CD4-positive, alpha-beta T cell treated with Interleukin-21 for 1 hour (primary cell): ENCODE results near the gene BICDL2.

Source experiments
- DNase-seq: peaks from one replicate; pipeline ENCODE4 v3.0.0-alpha.2; 2020

BICDL2 gene

GRCh38 chr16:3023415-3023668 lies 13.4 kb downstream of the BICDL2 start:
- no peak for DNase-seq

- no peak for DNase-seq
Measured at GRCh38 chr16:3022684-3023414, 13.9 kb downstream of the BICDL2 start.

- DNase-seq, result peak; percentile 68
Measured at GRCh38 chr16:3022208-3022683, 14.5 kb downstream of the BICDL2 start.

- peak; percentile 66 for DNase-seq
Measured at GRCh38 chr16:3021449-3022207, 15.1 kb downstream of the BICDL2 start.

- DNase-seq, result peak; percentile 71
Measured at GRCh38 chr16:3020604-3021448, 15.9 kb downstream of the BICDL2 start.

GRCh38 chr16:3020247-3020603 lies 16.5 kb downstream of the BICDL2 start, which contains the start of gene TNFRSF12A:
Gene TNFRSF12A, plus strand, starts transcription at chr16:3020368. Its CDS starts 30 bp downstream, at chr16:3020398.
- peak; percentile 74 for DNase-seq

- DNase-seq, result no peak
Measured at GRCh38 chr16:3019594-3020246, 17.0 kb downstream of the BICDL2 start.

- DNase-seq, result peak; percentile 29
Measured at GRCh38 chr16:3017794-3018506, 18.8 kb downstream of the BICDL2 start, which contains the start of gene CLDN6. Gene CLDN6, minus strand, starts transcription at chr16:3018183. Its CDS starts 2,162 bp downstream, at chr16:3016021.

GRCh38 chr16:3017344-3017743 lies 19.4 kb downstream of the BICDL2 start:
- no peak for DNase-seq

GRCh38 chr16:3015865-3016521 lies 20.8 kb downstream of the BICDL2 start:
- no peak for DNase-seq

GRCh38 chr16:3014971-3015370 lies 21.8 kb downstream of the BICDL2 start:
- DNase-seq, result no peak

GRCh38 chr16:3013998-3014690 lies 22.6 kb downstream of the BICDL2 start:
- no peak for DNase-seq

GRCh38 chr16:3013491-3013951 lies 23.2 kb downstream of the BICDL2 start:
- no peak for DNase-seq

GRCh38 chr16:3012828-3013420 lies 23.8 kb downstream of the BICDL2 start, which contains the start of gene CLDN9:
Gene CLDN9, plus strand, starts transcription at chr16:3012923. Its CDS starts 440 bp downstream, at chr16:3013363.
- no peak for DNase-seq

- DNase-seq, result no peak
Measured at GRCh38 chr16:3012246-3012645, 24.5 kb downstream of the BICDL2 start.

- DNase-seq, result no peak
Measured at GRCh38 chr16:3010510-3010909, 26.2 kb downstream of the BICDL2 start.

GRCh38 chr16:3009568-3010390 lies 27.0 kb downstream of the BICDL2 start:
- DNase-seq, result no peak

- no peak for DNase-seq
Measured at GRCh38 chr16:3008690-3009037, 28.1 kb downstream of the BICDL2 start.

- peak; percentile 32 for DNase-seq
Measured at GRCh38 chr16:3007957-3008689, 28.6 kb downstream of the BICDL2 start.
